CD8-positive, alpha-beta memory T cell (primary cell): ENCODE measurements around the gene MARK3. TPM values are rescaled to one million over a fixed set of nuclear protein-coding genes. Genes with fewer than 3 reads are reported as not detected.
A peak's percentile ranks its signal among the peaks of the same experiment; 100 is the strongest.

Source experiments
- CTCF ChIA-PET: fragments of 350-600 bp; sonication (Branson Sonifier 250); formaldehyde crosslinking; loops from one replicate; lab custom pipeline; 2021; ENCODE audit warnings: antibody characterized with exemption; lab: Charles Lee
- POLR2A ChIA-PET: fragments of 350-600 bp; sonication (Branson Sonifier 250); formaldehyde crosslinking; loops from one replicate; lab custom pipeline; 2021; ENCODE audit warnings: antibody characterized with exemption; lab: Charles Lee
- DNase-seq, 5 donors: peaks; one replicate each; pipeline versions ENCODE4 v3.0.0 to v3.0.0-alpha.2; 2020 to 2022; ENCODE audit warnings: mixed read lengths in 1 of 5
- H3K27ac ChIP-seq: one replicate; pipeline ENCODE4 v1.7.0; 2013; ENCODE audit warnings: low read depth, mild to moderate bottlenecking, low read length, moderate library complexity
- H3K27me3 ChIP-seq: 2 replicates; pipeline ENCODE4 v1.7.0; 2013; ENCODE audit warnings: low read length, mild to moderate bottlenecking; ENCODE audit not compliant: insufficient read depth, poor library complexity, severe bottlenecking
- H3K36me3 ChIP-seq: 2 replicates; pipeline ENCODE4 v1.7.0; 2013; ENCODE audit warnings: mild to moderate bottlenecking, low read length, moderate library complexity; ENCODE audit not compliant: insufficient read depth
- H3K4me1 ChIP-seq: 2 replicates; pipeline ENCODE4 v1.7.0; 2013; ENCODE audit warnings: mild to moderate bottlenecking, low read length, moderate library complexity; ENCODE audit not compliant: insufficient read depth
- H3K4me3 ChIP-seq: 2 replicates; pipeline ENCODE4 v1.7.0; 2013; ENCODE audit warnings: mild to moderate bottlenecking, low read length
- H3K9me3 ChIP-seq: 2 replicates; pipeline ENCODE4 v1.7.0; 2013; ENCODE audit warnings: mild to moderate bottlenecking, low read length
- H3K27ac Mint-ChIP-seq, 8 donors: one replicate each; pipeline ENCODE4 v1.8.0; 2020 to 2021; ENCODE audit warnings: mixed read lengths in 8 of 8, mild to moderate bottlenecking in 6 of 8, inconsistent platforms in 3 of 8, moderate library complexity in 3 of 8
- H3K27me3 Mint-ChIP-seq, 2 donors: one replicate each; pipeline ENCODE4 v1.8.0; 2020 to 2021; ENCODE audit warnings: mixed read lengths in 2 of 2, mild to moderate bottlenecking in 1 of 2, moderate library complexity in 1 of 2
- H3K36me3 Mint-ChIP-seq, 3 donors: one replicate each; pipeline ENCODE4 v1.8.0; 2020 to 2021; ENCODE audit warnings: mixed read lengths in 3 of 3, inconsistent platforms in 1 of 3, mild to moderate bottlenecking in 1 of 3
- H3K4me1 Mint-ChIP-seq, 3 donors: one replicate each; pipeline ENCODE4 v1.8.0; 2020 to 2021; ENCODE audit warnings: mixed read lengths in 3 of 3, inconsistent platforms in 1 of 3, mild to moderate bottlenecking in 1 of 3
- H3K4me3 Mint-ChIP-seq, 7 donors: one replicate each; pipeline ENCODE4 v1.8.0; 2020 to 2021; ENCODE audit warnings: mixed read lengths in 7 of 7, mild to moderate bottlenecking in 6 of 7, moderate library complexity in 4 of 7, inconsistent platforms in 2 of 7
- H3K9me3 Mint-ChIP-seq, 5 donors: one replicate each; pipeline ENCODE4 v1.8.0; 2020 to 2022; ENCODE audit warnings: mixed read lengths in 5 of 5, mild to moderate bottlenecking in 3 of 5, moderate library complexity in 2 of 5, inconsistent platforms in 1 of 5
- polyA plus RNA-seq: library from polyadenylated mRNA; unstranded; fragments of 300-500 nt; fragmentation: Illumina TruSeq; gene quantifications from one replicate; pipeline ENCODE4 v1.2.3, GENCODE V29; 2021
- total RNA-seq, 2 experiments: library from RNA; stranded (reverse); gene quantifications; one replicate each; pipeline ENCODE4 v1.2.3, GENCODE V29; 2021

Gene MARK3
- total and polyA plus RNA-seq, 3 experiments from 2014 or later = 45.7 to 92.7 (median 91.9) TPM

- no peaks in the 10 kb centered on the region for H3K27me3 Mint-ChIP-seq
- no peak for DNase-seq
- Histone ChIP-seq H3K4me1 (no peaks in the 10 kb centered on the region), H3K27me3 (no peaks in the 10 kb centered on the region), H3K4me3 (no peak overlapping the region), H3K9me3 (no peaks in the 10 kb centered on the region), H3K27ac (no peak overlapping the region), H3K36me3 (no peaks in the 10 kb centered on the region)
- ChIA-PET CTCF (interaction anchor here (0.6 to 9.0 kb wide), 7 partner anchors 11 to 61 kb away, joined by 3 to 61 read pairs (median 3); no protein-coding TSS in a partner anchor), POLR2A (no interaction called here)
- H3K36me3 Mint-ChIP-seq = peaks cover 0 to 10% (median 0%) of the 10 kb centered on the region in 3 donors
- H3K27ac Mint-ChIP-seq = no peak overlapping the region
- H3K4me1 Mint-ChIP-seq = peaks cover 1 to 12% (median 4%) of the 10 kb centered on the region in 3 donors
- H3K9me3 Mint-ChIP-seq = no peaks in the 10 kb centered on the region
- peak overlapping the region in 1 of 7 donors; percentile 54 for H3K4me3 Mint-ChIP-seq
Measured at GRCh38 chr14:103547455-103547940, 162.3 kb downstream of the MARK3 start.

GRCh38 chr14:103547941-103548462 lies 162.8 kb downstream of the MARK3 start:
- Histone ChIP-seq H3K36me3 (no peaks in the 10 kb centered on the region), H3K4me1 (no peaks in the 10 kb centered on the region), H3K27ac (no peak overlapping the region), H3K9me3 (no peaks in the 10 kb centered on the region), H3K4me3 (no peak overlapping the region), H3K27me3 (no peaks in the 10 kb centered on the region)
- peak overlapping the region in 1 of 7 donors; percentile 54 for H3K4me3 Mint-ChIP-seq
- H3K27ac Mint-ChIP-seq = peak overlapping the region in 1 of 8 donors; percentile 24
- ChIA-PET POLR2A (no interaction called here), CTCF (interaction anchor here (1.2 to 9.0 kb wide), 2 partner anchors 29 to 33 kb away, joined by 3 to 61 read pairs; no protein-coding TSS in a partner anchor)
- peaks cover 0 to 14% (median 0%) of the 10 kb centered on the region in 3 donors for H3K36me3 Mint-ChIP-seq
- H3K27me3 Mint-ChIP-seq = no peaks in the 10 kb centered on the region
- no peak for DNase-seq
- H3K4me1 Mint-ChIP-seq = peaks cover 2 to 13% (median 4%) of the 10 kb centered on the region in 3 donors
- no peaks in the 10 kb centered on the region for H3K9me3 Mint-ChIP-seq

- ChIA-PET POLR2A (no interaction called here), CTCF (interaction anchor here (1.2 to 9.0 kb wide), 2 partner anchors 30 to 34 kb away, joined by 3 to 61 read pairs; no protein-coding TSS in a partner anchor)
Measured at GRCh38 chr14:103548463-103549351, 163.5 kb downstream of the MARK3 start.

DNA sequence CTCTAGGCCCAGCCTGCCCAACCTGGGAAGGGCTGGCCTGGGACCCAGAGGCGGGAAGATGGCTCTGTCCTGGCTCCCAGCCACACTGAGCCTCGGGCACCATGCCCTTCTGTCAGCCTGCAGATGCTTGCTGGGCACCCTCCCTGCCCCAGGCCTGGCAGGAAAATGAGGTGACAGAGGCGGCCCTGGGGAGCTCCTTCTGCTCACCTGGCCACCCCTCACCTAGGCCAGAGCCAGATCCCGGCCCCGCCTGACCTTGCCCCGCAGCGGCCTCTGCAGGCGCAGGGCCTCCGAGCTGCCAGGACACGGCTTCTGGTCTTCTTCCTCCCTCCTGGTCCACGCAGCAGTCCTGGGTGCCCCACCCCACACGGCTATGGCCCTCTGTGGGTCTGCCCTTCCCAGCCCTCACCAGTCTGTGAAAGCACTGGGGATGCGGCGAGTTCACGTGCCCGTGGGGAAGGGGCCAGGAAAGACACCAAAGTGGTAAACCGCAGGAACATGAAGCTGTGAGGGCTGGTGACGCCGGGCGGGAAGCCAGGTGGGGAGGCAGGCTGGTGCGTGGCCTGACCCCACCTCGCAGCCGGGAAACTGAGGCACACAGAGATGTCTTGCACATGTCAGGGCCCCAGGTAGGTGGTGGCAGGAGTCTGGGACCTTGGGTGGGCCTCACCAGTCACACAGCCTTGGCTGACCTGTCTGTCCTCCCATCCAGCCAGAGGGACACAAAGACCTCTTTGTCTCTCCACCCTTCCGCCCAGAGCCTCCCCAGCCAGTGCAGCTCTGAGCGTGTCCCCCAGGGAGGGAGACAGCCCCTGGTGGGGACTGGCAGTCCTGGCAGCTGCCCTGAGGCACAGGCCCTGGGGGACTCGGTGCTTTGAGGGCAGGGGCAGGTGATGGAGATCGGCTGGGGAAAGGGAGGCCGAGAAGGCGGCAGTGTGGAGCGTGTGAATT lies 164.4 kb downstream of the MARK3 start:
- Histone ChIP-seq H3K4me3 (no peak overlapping the region), H3K36me3 (no peaks in the 10 kb centered on the region), H3K9me3 (no peaks in the 10 kb centered on the region), H3K27ac (no peak overlapping the region), H3K27me3 (no peaks in the 10 kb centered on the region), H3K4me1 (no peaks in the 10 kb centered on the region)
- Mint-ChIP-seq H3K9me3 (no peaks in the 10 kb centered on the region), H3K36me3 (peaks cover 0 to 18% (median under 1%) of the 10 kb centered on the region in 3 donors), H3K4me1 (peaks cover 2 to 19% (median 5%) of the 10 kb centered on the region in 3 donors), H3K27me3 (no peaks in the 10 kb centered on the region), H3K4me3 (no peak overlapping the region), H3K27ac (no peak overlapping the region)
- ChIA-PET CTCF (interaction anchor here (9.0 kb wide), 1 partner anchor 31 kb away, joined by 61 read pairs; no protein-coding TSS in a partner anchor), POLR2A (no interaction called here)
- peak in 1 of 5 donors; percentile 45 for DNase-seq

More at GRCh38 chr14:103548463-103549351, 163.5 kb downstream of the MARK3 start:
- no peaks in the 10 kb centered on the region for H3K36me3 ChIP-seq
- H3K9me3 Mint-ChIP-seq = no peaks in the 10 kb centered on the region
- H3K27ac ChIP-seq = no peak overlapping the region
- peaks cover 2 to 13% (median 4%) of the 10 kb centered on the region in 3 donors for H3K4me1 Mint-ChIP-seq
- H3K4me3 ChIP-seq = no peak overlapping the region
- peak overlapping the region in 1 of 8 donors; percentile 24 for H3K27ac Mint-ChIP-seq
- peak in 1 of 5 donors; percentile 37 for DNase-seq
- H3K27me3 ChIP-seq = no peaks in the 10 kb centered on the region
- H3K4me1 ChIP-seq = no peaks in the 10 kb centered on the region
- no peaks in the 10 kb centered on the region for H3K27me3 Mint-ChIP-seq
- no peaks in the 10 kb centered on the region for H3K9me3 ChIP-seq
- H3K36me3 Mint-ChIP-seq = peaks cover 0 to 16% (median 0%) of the 10 kb centered on the region in 3 donors
- no peak overlapping the region for H3K4me3 Mint-ChIP-seq

DNA sequence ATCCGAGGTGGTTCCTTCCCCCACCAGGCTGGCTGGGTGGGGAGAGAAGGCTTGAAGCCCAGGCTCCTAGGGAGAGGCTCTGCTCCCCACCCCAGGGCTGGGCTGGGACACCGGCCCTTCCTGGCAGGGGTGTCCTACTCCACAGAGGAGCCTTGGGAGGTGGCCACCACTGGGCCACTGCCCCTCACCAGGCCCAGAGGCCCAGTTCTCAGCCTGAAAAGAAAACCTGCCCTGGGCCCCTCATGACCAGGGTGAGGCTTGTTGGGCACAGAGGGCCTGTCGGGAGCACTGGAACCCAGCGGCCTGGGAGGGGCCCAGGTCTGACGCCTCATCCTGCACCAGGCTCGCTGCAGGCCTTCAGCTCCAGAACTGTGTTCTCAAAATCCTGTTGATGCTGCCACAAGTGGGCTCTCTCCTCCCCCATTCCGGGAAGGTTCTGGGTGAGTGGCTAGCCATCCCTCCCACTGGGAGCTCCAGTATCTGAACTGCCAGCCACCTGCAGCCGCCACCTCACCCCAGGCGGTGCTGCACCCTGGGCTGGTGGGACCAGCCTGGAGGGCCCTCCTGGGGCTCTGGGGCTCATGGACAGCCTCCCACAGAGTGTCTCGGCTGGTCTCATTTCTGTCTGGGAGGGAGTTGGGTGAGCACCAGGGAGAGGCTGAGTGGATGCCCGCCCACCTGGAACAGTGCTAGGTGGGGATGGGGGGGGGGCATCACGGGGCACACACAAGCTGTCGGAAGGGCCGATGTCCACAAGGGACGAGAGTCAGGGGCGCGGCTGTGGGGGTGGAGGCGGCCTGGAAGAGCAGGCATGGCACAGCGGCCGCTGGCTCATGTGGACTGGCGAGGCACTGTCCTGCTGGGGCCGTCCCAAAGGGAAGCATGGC lies 165.5 kb downstream of the MARK3 start:
- Mint-ChIP-seq H3K27me3 (no peaks in the 10 kb centered on the region), H3K9me3 (no peaks in the 10 kb centered on the region), H3K36me3 (peaks cover 0 to 27% (median 4%) of the 10 kb centered on the region in 3 donors), H3K4me3 (no peak overlapping the region), H3K27ac (no peak overlapping the region), H3K4me1 (peaks cover 10 to 28% (median 11%) of the 10 kb centered on the region in 3 donors)
- CTCF ChIA-PET = interaction anchor here (9.0 kb wide), 1 partner anchor 32 kb away, joined by 61 read pairs; no protein-coding TSS in a partner anchor
- Histone ChIP-seq H3K4me3 (no peak overlapping the region), H3K4me1 (no peaks in the 10 kb centered on the region), H3K9me3 (no peaks in the 10 kb centered on the region), H3K36me3 (no peaks in the 10 kb centered on the region), H3K27me3 (no peaks in the 10 kb centered on the region), H3K27ac (no peak overlapping the region)
- peak in 1 of 5 donors; percentile 40 for DNase-seq
- POLR2A ChIA-PET = no interaction called here

- Mint-ChIP-seq H3K36me3 (peaks cover 0 to 28% (median 4%) of the 10 kb centered on the region in 3 donors), H3K4me3 (no peak overlapping the region), H3K27ac (peak overlapping the region in 1 of 8 donors; percentile 77), H3K27me3 (no peaks in the 10 kb centered on the region), H3K4me1 (peaks cover 11 to 30% (median 11%) of the 10 kb centered on the region in 3 donors), H3K9me3 (no peaks in the 10 kb centered on the region)
- H3K27ac ChIP-seq = no peak overlapping the region
- H3K27me3 ChIP-seq = no peaks in the 10 kb centered on the region
- ChIA-PET CTCF (interaction anchor here (9.0 kb wide), 1 partner anchor 32 kb away, joined by 61 read pairs; no protein-coding TSS in a partner anchor), POLR2A (no interaction called here)
- no peak for DNase-seq
- H3K36me3 ChIP-seq = no peaks in the 10 kb centered on the region
- no peak overlapping the region for H3K4me3 ChIP-seq
- no peaks in the 10 kb centered on the region for H3K9me3 ChIP-seq
- no peaks in the 10 kb centered on the region for H3K4me1 ChIP-seq
Measured at GRCh38 chr14:103551338-103551762, 166.1 kb downstream of the MARK3 start.
